ENCODE results near the gene DNAH2. TPM values are rescaled to one million over a fixed set of nuclear protein-coding genes. Genes with fewer than 3 reads are reported as not detected.

The DNAH2 gene
- total RNA-seq, 1 donor from 2014 or later, result 0.09 TPM

GRCh38 chr17:7842380-7843256, 125.1 kb downstream of the DNAH2 start:
- peaks cover 8% of the 10 kb centered on the region for H3K27me3 Mint-ChIP-seq (ENCODE audit: insufficient read depth, low read depth)
- no peaks in the 10 kb centered on the region for H3K9me3 ChIP-seq (ENCODE audit: low read depth)
- peak overlapping the region; percentile 76 for H3K4me3 ChIP-seq
- H2AFZ ChIP-seq (replicated peaks), result no peak overlapping the region
- H3K4me2 ChIP-seq, result peak overlapping the region; percentile 99
- DNase-seq (ENCODE audit: low spot score), result peak; percentile 54
- H3K27ac ChIP-seq, result no peak overlapping the region
- H3K27ac Mint-ChIP-seq, result peak overlapping the region; percentile 95
- H3K4me1 ChIP-seq, result peaks cover 34% of the 10 kb centered on the region
- H3K9me3 Mint-ChIP-seq, result no peaks in the 10 kb centered on the region
- TF ChIP-seq EZH2phosphoT487 (IDR thresholded peaks at IDR 0.05) (no peak), EZH2 (IDR thresholded peaks at IDR 0.05) (no peak)
- H3K27me3 ChIP-seq, result no peaks in the 10 kb centered on the region
- peak overlapping the region; percentile 4 for H3K9ac ChIP-seq
- peaks cover 90% of the 10 kb centered on the region for H4K20me1 ChIP-seq (ENCODE audit: low read depth)
- H3K4me3 Mint-ChIP-seq, result peak overlapping the region; percentile 95
- H3K4me1 Mint-ChIP-seq, result peaks cover 48% of the 10 kb centered on the region
- peaks cover 9% of the 10 kb centered on the region for H3K36me3 Mint-ChIP-seq
- peaks cover 61% of the 10 kb centered on the region for H3F3A ChIP-seq (ENCODE audit: low read depth)
- H3K36me3 ChIP-seq, result no peaks in the 10 kb centered on the region
- H3K79me2 ChIP-seq (ENCODE audit: low read depth), result peaks cover 71% of the 10 kb centered on the region

- peaks cover 67% of the 10 kb centered on the region for H3K79me2 ChIP-seq (ENCODE audit: low read depth)
- no peak for DNase-seq (ENCODE audit: low spot score)
- H3K4me3 Mint-ChIP-seq, result peak overlapping the region; percentile 95
- peak overlapping the region; percentile 76 for H3K4me3 ChIP-seq
- peaks cover 8% of the 10 kb centered on the region for H3K27me3 Mint-ChIP-seq (ENCODE audit: insufficient read depth, low read depth)
- no peak for TF ChIP-seq EZH2 (IDR thresholded peaks at IDR 0.05)
- TF ChIP-seq EZH2phosphoT487 (IDR thresholded peaks at IDR 0.05), result no peak
- no peak for TF ChIP-seq CTCF (IDR thresholded peaks at IDR 0.05)
- H3K9me3 Mint-ChIP-seq, result no peaks in the 10 kb centered on the region
- H3K27me3 ChIP-seq, result no peaks in the 10 kb centered on the region
- peak overlapping the region; percentile 99 for H3K4me2 ChIP-seq
- peak overlapping the region; percentile 95 for H3K27ac Mint-ChIP-seq
- peaks cover 10% of the 10 kb centered on the region for H3K36me3 Mint-ChIP-seq
- H4K20me1 ChIP-seq (ENCODE audit: low read depth), result peaks cover 96% of the 10 kb centered on the region
- H3K4me1 Mint-ChIP-seq, result peaks cover 46% of the 10 kb centered on the region
- no peak overlapping the region for H2AFZ ChIP-seq (replicated peaks)
- H3F3A ChIP-seq (ENCODE audit: low read depth), result peaks cover 57% of the 10 kb centered on the region
- no peaks in the 10 kb centered on the region for H3K9me3 ChIP-seq (ENCODE audit: low read depth)
- H3K9ac ChIP-seq, result no peak overlapping the region
- H3K27ac ChIP-seq, result no peak overlapping the region
- H3K36me3 ChIP-seq, result no peaks in the 10 kb centered on the region
- H3K4me1 ChIP-seq, result peaks cover 32% of the 10 kb centered on the region
These were observed 125.7 kb downstream of the DNAH2 start for GRCh38 chr17:7843257-7843535.

- Mint-ChIP-seq H3K4me1 (peaks cover 42% of the 10 kb centered on the region), H3K4me3 (peak overlapping the region; percentile 95), H3K27me3 (ENCODE audit: insufficient read depth, low read depth) (peaks cover 8% of the 10 kb centered on the region), H3K9me3 (no peaks in the 10 kb centered on the region), H3K27ac (peak overlapping the region; percentile 68), H3K36me3 (peaks cover 11% of the 10 kb centered on the region)
- Histone ChIP-seq H3K4me2 (peak overlapping the region; percentile 99), H4K20me1 (ENCODE audit: low read depth) (peaks cover 98% of the 10 kb centered on the region), H3K27ac (no peak overlapping the region), H3K27me3 (no peaks in the 10 kb centered on the region), H3K79me2 (ENCODE audit: low read depth) (peaks cover 64% of the 10 kb centered on the region), H2AFZ (replicated peaks) (no peak overlapping the region), H3K36me3 (no peaks in the 10 kb centered on the region), H3K9me3 (ENCODE audit: low read depth) (no peaks in the 10 kb centered on the region), H3K4me1 (peaks cover 30% of the 10 kb centered on the region), H3K9ac (no peak overlapping the region), H3F3A (ENCODE audit: low read depth) (peaks cover 54% of the 10 kb centered on the region), H3K4me3 (peak overlapping the region; percentile 76)
- TF ChIP-seq CTCF (IDR thresholded peaks at IDR 0.05) (no peak), EZH2phosphoT487 (IDR thresholded peaks at IDR 0.05) (no peak), EZH2 (IDR thresholded peaks at IDR 0.05) (peak; percentile 24)
- peak; percentile 96 for DNase-seq (ENCODE audit: low spot score)
These were observed 126.2 kb downstream of the DNAH2 start for GRCh38 chr17:7843536-7844291.

Data from neural progenitor cell (in vitro differentiated cells).